PC-3 (cell line): Measurements from ENCODE around the gene CASP10. TPM values are rescaled to one million over a fixed set of nuclear protein-coding genes. Genes with fewer than 3 reads are reported as not detected.

Experiments used
- ATAC-seq: fragments of 200-7000 bp; cut with Tn5 transposase; 2 replicates; pipeline ENCODE4 v1.9.1; 2020; ENCODE audit warnings: mild to moderate bottlenecking, moderate library complexity
- BruUV-seq: library from RNA; stranded (reverse); fragments of 400-500 nt; replicated peaks from 2 replicates; lab custom pipeline; 2021; lab: Mats Ljungman, UMichigan
- CTCF ChIA-PET: fragments of 300-600 bp; sonication (Branson Sonifier 250); formaldehyde crosslinking; loops from one replicate; lab custom pipeline; 2022; ENCODE audit warnings: antibody characterized with exemption; lab: Charles Lee
- POLR2A ChIA-PET: fragments of 300-600 bp; sonication (Branson Sonifier 250); formaldehyde crosslinking; loops from one replicate; lab custom pipeline; 2022; ENCODE audit warnings: antibody characterized with exemption; ENCODE audit not compliant: unreplicated experiment; lab: Charles Lee
- DNase-seq: peaks from one replicate; pipeline ENCODE4 v3.0.0-alpha.2; 2015
- H2AFZ ChIP-seq: fragments of 300-600 bp; sonication (generic); 2 replicates; pipeline ENCODE4 v1.6.0; 2016; ENCODE audit warnings: antibody characterized with exemption, low read length
- H3F3A ChIP-seq: fragments of 300-600 bp; sonication (generic); one replicate; pipeline ENCODE4 v1.6.0; 2017; ENCODE audit warnings: antibody characterized with exemption, low read length, control low read depth, mild to moderate bottlenecking; ENCODE audit not compliant: unreplicated experiment
- H3K27ac ChIP-seq: fragments of 300-600 bp; sonication (generic); 2 replicates; pipeline ENCODE4 v1.5.1; 2016; ENCODE audit warnings: mild to moderate bottlenecking, low read length
- H3K27me3 ChIP-seq: fragments of 300-600 bp; sonication (generic); 2 replicates; pipeline ENCODE4 v1.6.1; 2016; ENCODE audit warnings: low read length, mixed read lengths
- H3K36me3 ChIP-seq: fragments of 300-600 bp; sonication (generic); 2 replicates; pipeline ENCODE4 v1.6.1; 2016; ENCODE audit warnings: low read depth, mixed run types, low read length, mixed read lengths
- H3K4me1 ChIP-seq: fragments of 300-600 bp; sonication (generic); 2 replicates; pipeline ENCODE4 v1.5.1; 2016; ENCODE audit warnings: low read length; ENCODE audit not compliant: insufficient read depth
- H3K4me2 ChIP-seq: fragments of 300-600 bp; sonication (generic); 2 replicates; pipeline ENCODE4 v1.6.0; 2016; ENCODE audit warnings: low read length
- H3K4me3 ChIP-seq: fragments of 300-600 bp; sonication (generic); 2 replicates; pipeline ENCODE4 v1.5.1; 2016; ENCODE audit warnings: mild to moderate bottlenecking, low read length, mixed read lengths
- H3K79me2 ChIP-seq: fragments of 300-600 bp; sonication (generic); 2 replicates; pipeline ENCODE4 v1.6.1; 2017; ENCODE audit warnings: low read length, mixed read lengths
- H3K9ac ChIP-seq: fragments of 300-600 bp; sonication (generic); 2 replicates; pipeline ENCODE4 v1.6.0; 2016; ENCODE audit warnings: mild to moderate bottlenecking, low read length
- H3K9me2 ChIP-seq: fragments of 300-600 bp; sonication (generic); replicated peaks from 2 replicates; pipeline ENCODE4 v1.6.1; 2016; ENCODE audit warnings: mixed run types, low read length, mixed read lengths
- H3K9me3 ChIP-seq: fragments of 300-600 bp; sonication (generic); 2 replicates; pipeline ENCODE4 v1.6.1; 2016; ENCODE audit warnings: low read length, mixed read lengths
- H4K20me1 ChIP-seq: fragments of 300-600 bp; sonication (generic); 2 replicates; pipeline ENCODE4 v1.6.1; 2016; ENCODE audit warnings: low read length, mixed read lengths
- CTCF ChIP-seq: fragments of 300-600 bp; sonication (generic); conservative IDR thresholded peaks from 2 replicates; pipeline ENCODE4 v1.5.1; 2017; ENCODE audit warnings: antibody characterized with exemption, low read depth, mild to moderate bottlenecking, low read length
- EZH2 ChIP-seq: fragments of 300-600 bp; sonication (generic); IDR thresholded peaks from one replicate; pipeline ENCODE4 v1.6.1; 2017; ENCODE audit warnings: antibody characterized with exemption, mild to moderate bottlenecking, low read length; ENCODE audit not compliant: unreplicated experiment
- EZH2phosphoT487 ChIP-seq: fragments of 300-600 bp; sonication (generic); IDR thresholded peaks from 2 replicates; pipeline ENCODE4 v1.6.1; 2018; ENCODE audit warnings: mild to moderate bottlenecking, antibody characterized with exemption, low read length, borderline replicate concordance
- intact Hi-C: fragments of 100-400 bp; cut with micrococcal nuclease; formaldehyde crosslinking; loops from 2 replicates; pipeline ENCODE4 v1.9.0; 2023
- total RNA-seq: library from RNA; depleted of rRNA; stranded (reverse); fragments of >200 nt; gene quantifications from 2 replicates; pipeline ENCODE4 v1.2.3, GENCODE V29; 2014

Gene CASP10
- total RNA-seq, 1 experiment from 2014 or later, result 4.2 TPM

DNA sequence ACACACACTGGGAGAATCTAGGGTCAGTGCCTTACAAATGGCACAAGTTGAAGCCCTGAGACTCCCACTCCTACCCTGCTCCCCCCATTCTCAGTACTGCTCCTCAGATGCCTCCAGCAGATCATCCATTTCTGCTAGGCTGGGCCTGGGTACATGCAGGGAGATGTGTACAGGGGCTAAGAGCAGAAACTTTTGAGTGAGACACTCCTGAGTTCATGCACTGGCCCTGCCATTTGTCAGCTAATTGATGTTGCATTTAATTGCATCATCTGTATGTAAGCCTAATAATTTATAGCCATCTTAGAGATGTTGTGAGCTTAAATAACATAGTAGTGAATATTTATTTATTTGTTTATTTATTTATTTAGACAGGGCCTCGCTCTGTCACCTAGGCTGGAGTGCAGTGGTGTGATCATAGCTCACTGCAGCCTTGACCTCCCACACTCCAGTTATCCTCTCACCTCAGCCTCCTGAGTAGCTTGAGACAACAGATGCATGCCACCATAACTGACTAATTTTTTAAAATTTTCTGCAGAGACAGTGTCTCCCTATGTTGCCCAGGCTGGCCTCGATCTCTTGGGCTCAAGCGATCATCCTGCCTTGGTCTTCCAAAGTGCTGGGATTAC lies 72.6 kb downstream of the CASP10 start:
- Histone ChIP-seq H2AFZ (no peak overlapping the region), H3K27ac (no peak overlapping the region), H3K9me2 (no peaks in the 10 kb centered on the region), H3K4me1 (peaks cover 27% of the 10 kb centered on the region), H3K9ac (no peak overlapping the region), H3F3A (no peaks in the 10 kb centered on the region), H3K4me3 (no peak overlapping the region), H3K4me2 (no peak overlapping the region), H3K79me2 (peaks cover 22% of the 10 kb centered on the region), H3K27me3 (no peaks in the 10 kb centered on the region), H3K36me3 (no peaks in the 10 kb centered on the region), H4K20me1 (no peaks in the 10 kb centered on the region), H3K9me3 (no peaks in the 10 kb centered on the region)
- no TSS peak for BruUV-seq
- POLR2A ChIA-PET, result interaction anchor here (0.5 kb wide), 1 partner anchor 21 kb away, joined by 4 read pairs; no protein-coding TSS in a partner anchor
- intact Hi-C loops, result no loop called here
- TF ChIP-seq EZH2phosphoT487, result no peak
- TF ChIP-seq EZH2, result no peak
- TF ChIP-seq CTCF, result no peak
- DNase-seq (no peak), ATAC-seq (no peak)
- CTCF ChIA-PET, result interaction anchor here (0.7 kb wide), 1 partner anchor 43 kb away, joined by 4 read pairs; no protein-coding TSS in a partner anchor

- Histone ChIP-seq H3K4me2 (no peak overlapping the region), H3K9ac (no peak overlapping the region), H3K9me2 (no peaks in the 10 kb centered on the region), H3K36me3 (no peaks in the 10 kb centered on the region), H4K20me1 (no peaks in the 10 kb centered on the region), H3K27me3 (no peaks in the 10 kb centered on the region), H2AFZ (no peak overlapping the region), H3K4me1 (peaks cover 30% of the 10 kb centered on the region), H3K79me2 (peaks cover 25% of the 10 kb centered on the region), H3F3A (no peaks in the 10 kb centered on the region), H3K9me3 (no peaks in the 10 kb centered on the region), H3K27ac (no peak overlapping the region), H3K4me3 (no peak overlapping the region)
- no peak for TF ChIP-seq EZH2
- no peak for TF ChIP-seq EZH2phosphoT487
- TF ChIP-seq CTCF, result no peak
- ChIA-PET CTCF (no interaction called here), POLR2A (interaction anchor here (0.5 kb wide), 1 partner anchor 22 kb away, joined by 4 read pairs; no protein-coding TSS in a partner anchor)
- BruUV-seq, result no TSS peak
- peak; percentile 20 for DNase-seq
- intact Hi-C loops, result no loop called here
- ATAC-seq, result no peak
These were observed 73.1 kb downstream of the CASP10 start for GRCh38 chr2:201256082-201256481.

GRCh38 chr2:201257381-201257955 lies 74.5 kb downstream of the CASP10 start:
- intact Hi-C loops, result no loop called here
- no peaks in the 10 kb centered on the region for H3K9me2 ChIP-seq
- H3K27me3 ChIP-seq, result no peaks in the 10 kb centered on the region
- peak overlapping the region; percentile 86 for H3K4me2 ChIP-seq
- peaks cover 34% of the 10 kb centered on the region for H3K79me2 ChIP-seq
- no peaks in the 10 kb centered on the region for H3K9me3 ChIP-seq
- no peak for TF ChIP-seq CTCF
- no peak for TF ChIP-seq EZH2phosphoT487
- no peak for TF ChIP-seq EZH2
- H3F3A ChIP-seq, result no peaks in the 10 kb centered on the region
- H2AFZ ChIP-seq, result peak overlapping the region; percentile 82
- CTCF ChIA-PET, result no interaction called here
- peak overlapping the region; percentile 95 for H3K27ac ChIP-seq
- peak overlapping the region; percentile 81 for H3K4me3 ChIP-seq
- no peaks in the 10 kb centered on the region for H4K20me1 ChIP-seq
- H3K9ac ChIP-seq, result peak overlapping the region; percentile 81
- DNase-seq (no peak), ATAC-seq (peak; percentile 68)
- POLR2A ChIA-PET, result no interaction called here
- peaks cover 30% of the 10 kb centered on the region for H3K4me1 ChIP-seq
- BruUV-seq, result no TSS peak
- no peaks in the 10 kb centered on the region for H3K36me3 ChIP-seq
